GM18907 (cell line): Measurements from ENCODE around the gene FBXO8.

Experiments
- ATAC-seq: cut with Tn5 transposase; IDR thresholded peaks from one replicate; pipeline ENCODE4 v1.9.1; 2021; ENCODE audit warnings: mild to moderate bottlenecking, moderate library complexity; ENCODE audit not compliant: unreplicated experiment

Gene FBXO8

GRCh38 chr4:174252412-174252811, 31.1 kb downstream of the FBXO8 start:
- no peak for ATAC-seq

- no peak for ATAC-seq
Measured at GRCh38 chr4:174248407-174248806, 35.1 kb downstream of the FBXO8 start.

GRCh38 chr4:174245714-174246113, 37.8 kb downstream of the FBXO8 start:
- no peak for ATAC-seq

- peak; percentile 57 for ATAC-seq
Measured at GRCh38 chr4:174244441-174244840, 39.0 kb downstream of the FBXO8 start.

- no peak for ATAC-seq
Measured at GRCh38 chr4:174241162-174241561, 42.3 kb downstream of the FBXO8 start.

GRCh38 chr4:174236359-174236758, 47.1 kb downstream of the FBXO8 start:
- no peak for ATAC-seq

- ATAC-seq, result no peak
Measured at GRCh38 chr4:174230680-174231079, 52.8 kb downstream of the FBXO8 start.

- ATAC-seq, result no peak
Measured at GRCh38 chr4:174230148-174230547, 53.3 kb downstream of the FBXO8 start.

- no peak for ATAC-seq
Measured at GRCh38 chr4:174228988-174229387, 54.5 kb downstream of the FBXO8 start.

- no peak for ATAC-seq
Measured at GRCh38 chr4:174225349-174226049, 58.0 kb downstream of the FBXO8 start.

GRCh38 chr4:174224550-174224949, 58.9 kb downstream of the FBXO8 start:
- no peak for ATAC-seq

- ATAC-seq, result peak; percentile 74
Measured at GRCh38 chr4:174222266-174222872, 61.1 kb downstream of the FBXO8 start.

- no peak for ATAC-seq
Measured at GRCh38 chr4:174218127-174218790, 65.2 kb downstream of the FBXO8 start.

- ATAC-seq, result no peak
Measured at GRCh38 chr4:174217273-174218126, 66.0 kb downstream of the FBXO8 start.

- ATAC-seq, result no peak
Measured at GRCh38 chr4:174216799-174217272, 66.6 kb downstream of the FBXO8 start.

- no peak for ATAC-seq
Measured at GRCh38 chr4:174215961-174216680, 67.3 kb downstream of the FBXO8 start.

GRCh38 chr4:174215057-174215456, 68.4 kb downstream of the FBXO8 start:
- no peak for ATAC-seq

- no peak for ATAC-seq
Measured at GRCh38 chr4:174214101-174214878, 69.2 kb downstream of the FBXO8 start.

- no peak for ATAC-seq
Measured at GRCh38 chr4:174213731-174214100, 69.8 kb downstream of the FBXO8 start.

GRCh38 chr4:174212061-174212460, 71.4 kb downstream of the FBXO8 start:
- no peak for ATAC-seq
